Adrenal gland (tissue), 12 donors: ENCODE results near the gene CREB5. TPM values are rescaled to one million over a fixed set of nuclear protein-coding genes. Genes with fewer than 3 reads are reported as not detected.
A peak's percentile ranks its signal among the peaks of the same experiment; 100 is the strongest.

Source experiments
- DNase-seq, 7 donors: peaks; one replicate each; pipeline ENCODE4 v3.0.0-alpha.2; 2019 to 2020
- H3K27ac ChIP-seq, 5 donors: fragments of 200-600 bp; sonication (generic) in 4 of 5; 1 replicate in 3 of 5; 2 replicates in 2 of 5; pipeline versions ENCODE4 v1.5.1 to v1.8.0; 2016 to 2020; ENCODE audit warnings: mild to moderate bottlenecking in 1 of 5
- H3K27me3 ChIP-seq: fragments of 200-600 bp; 2 replicates; pipeline ENCODE4 v1.8.0; 2021
- H3K36me3 ChIP-seq, 2 donors: fragments of 200-600 bp; replicated peaks in 1 of 2; 1 replicate in 1 of 2; 2 replicates in 1 of 2; pipeline versions ENCODE4 v1.5.1 to v1.8.0; 2018 to 2022
- H3K4me1 ChIP-seq, 2 donors: fragments of 200-600 bp; replicated peaks in 1 of 2; 1 replicate in 1 of 2; 2 replicates in 1 of 2; pipeline versions ENCODE4 v1.5.1 to v1.8.0; 2018 to 2021
- H3K4me3 ChIP-seq, 4 donors: fragments of 200-600 bp; sonication (generic) in 3 of 4; one replicate each; pipeline ENCODE4 v1.5.1; 2016 to 2018
- H3K9me3 ChIP-seq, 3 donors: fragments of 200-600 bp; sonication (generic) in 1 of 3; replicated peaks in 1 of 3; 1 replicate in 2 of 3; 2 replicates in 1 of 3; pipeline versions ENCODE4 v1.5.1 to v1.8.0; 2016 to 2021
- POLR2A ChIP-seq, 2 donors: fragments of 450-650 bp; IDR thresholded peaks; one replicate each; pipeline ENCODE4 v1.6.1; 2017; ENCODE audit warnings: antibody characterized with exemption in 2 of 2, mild to moderate bottlenecking in 2 of 2, moderate library complexity in 1 of 2
- WGBS, 4 donors: extraction: QIAGEN DNeasy Blood & Tissue Kit in 2 of 4; methylation state at CpG; one replicate each; pipeline versions ENCODE4 v1.1.5 to v1.1.7; 2013 to 2017; 5-methylcytosine and 5-hydroxymethylcytosine counted together
- intact Hi-C, 2 donors: fragments of 100-400 bp; cut with DNase I; formaldehyde crosslinking; loops; one replicate each; pipeline versions ENCODE4 v1.14.1 to v1.15.0; 2022 to 2023
- polyA plus RNA-seq, 3 donors: library from polyadenylated mRNA; stranded (reverse); fragments of 200-250 nt in 2 of 3; fragments of 350-450 nt in 1 of 3; fragmentation: Illumina TruSeq in 1 of 3; extraction: RNeasy Lipid Tissue Mini Kit (QIAGEN cat#74804) in 1 of 3; gene quantifications; one replicate each; pipeline ENCODE4 v1.2.3, GENCODE V29; 2013 to 2014
- total RNA-seq, 9 donors: library from RNA; depleted of rRNA in 4 of 9; stranded (reverse); fragments of >200 nt in 4 of 9; fragments of 120-200 nt in 1 of 9; fragmentation: NEBNext Ultra II Directional in 1 of 9; extraction: Animal tissue kit (Norgen Biotek cat#: 25700) in 1 of 9; gene quantifications; one replicate each; pipeline versions ENCODE4 v1.1.0 to v1.2.4, GENCODE V29; 2013 to 2023
- TF ChIP-seq, protein P1 (sequence below), 6 experiments: fragments of 450-650 bp in 4 of 6; fragments of 200-600 bp in 2 of 6; sonication (generic) in 1 of 6; IDR thresholded peaks; 1 replicate in 5 of 6; 2 replicates in 1 of 6; pipeline versions ENCODE4 v1.5.1 to v1.8.0; 2016 to 2021; ENCODE audit warnings: antibody characterized with exemption in 6 of 6, mild to moderate bottlenecking in 2 of 6, moderate library complexity in 1 of 6
- donor health status: healthy with polysubstance abuse.
- donor health status: Bipolar disorder and iron deficiency.
- donor health status: DM: yes; HTN: yes; CAD: no.
- donor health status: DM: no; HTN: no; CAD: no.
- donor health status: DM: no; HTN: no; CAD: no.
- donor health status: DM: yes; HTN: yes; CAD: no.

CREB5 gene
- total and polyA plus RNA-seq, 12 donors = 0.69 to 5.4 (median 1.3) TPM

DNA sequence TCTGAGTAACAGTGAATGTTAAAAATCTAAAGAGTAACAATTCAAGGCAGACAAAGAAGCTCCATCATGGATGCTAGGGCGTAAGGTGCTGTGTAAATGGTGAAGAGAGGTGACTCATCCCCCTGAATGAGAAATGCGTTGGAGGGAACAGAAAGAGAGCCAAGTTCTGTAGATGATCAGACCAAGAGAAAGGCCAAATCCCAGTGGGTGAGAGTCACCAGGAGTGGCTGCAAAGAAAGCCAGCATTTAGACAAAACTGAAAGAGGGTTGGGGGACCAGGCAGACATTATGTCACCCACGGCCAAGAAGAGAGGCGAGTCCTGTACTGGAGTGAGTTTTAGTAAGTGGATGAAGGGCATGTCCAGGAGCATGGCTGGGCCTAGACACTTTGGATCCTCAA is 392.7 kb downstream of the CREB5 start:
- Histone ChIP-seq H3K27ac (no peak overlapping the region), H3K36me3 (no peaks in the 10 kb centered on the region), H3K4me1 (no peaks in the 10 kb centered on the region), H3K27me3 (no peaks in the 10 kb centered on the region), H3K9me3 (no peaks in the 10 kb centered on the region), H3K4me3 (no peak overlapping the region)
- 79 to 89% (median 82%) methylated on average over 4 of the region's 4 CpGs for WGBS, 4 donors
- TF ChIP-seq, protein P1, sequence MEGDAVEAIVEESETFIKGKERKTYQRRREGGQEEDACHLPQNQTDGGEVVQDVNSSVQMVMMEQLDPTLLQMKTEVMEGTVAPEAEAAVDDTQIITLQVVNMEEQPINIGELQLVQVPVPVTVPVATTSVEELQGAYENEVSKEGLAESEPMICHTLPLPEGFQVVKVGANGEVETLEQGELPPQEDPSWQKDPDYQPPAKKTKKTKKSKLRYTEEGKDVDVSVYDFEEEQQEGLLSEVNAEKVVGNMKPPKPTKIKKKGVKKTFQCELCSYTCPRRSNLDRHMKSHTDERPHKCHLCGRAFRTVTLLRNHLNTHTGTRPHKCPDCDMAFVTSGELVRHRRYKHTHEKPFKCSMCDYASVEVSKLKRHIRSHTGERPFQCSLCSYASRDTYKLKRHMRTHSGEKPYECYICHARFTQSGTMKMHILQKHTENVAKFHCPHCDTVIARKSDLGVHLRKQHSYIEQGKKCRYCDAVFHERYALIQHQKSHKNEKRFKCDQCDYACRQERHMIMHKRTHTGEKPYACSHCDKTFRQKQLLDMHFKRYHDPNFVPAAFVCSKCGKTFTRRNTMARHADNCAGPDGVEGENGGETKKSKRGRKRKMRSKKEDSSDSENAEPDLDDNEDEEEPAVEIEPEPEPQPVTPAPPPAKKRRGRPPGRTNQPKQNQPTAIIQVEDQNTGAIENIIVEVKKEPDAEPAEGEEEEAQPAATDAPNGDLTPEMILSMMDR (IDR thresholded peaks at IDR 0.05) = no peak
- intact Hi-C loops = no loop called here
- DNase-seq = no peak

DNA sequence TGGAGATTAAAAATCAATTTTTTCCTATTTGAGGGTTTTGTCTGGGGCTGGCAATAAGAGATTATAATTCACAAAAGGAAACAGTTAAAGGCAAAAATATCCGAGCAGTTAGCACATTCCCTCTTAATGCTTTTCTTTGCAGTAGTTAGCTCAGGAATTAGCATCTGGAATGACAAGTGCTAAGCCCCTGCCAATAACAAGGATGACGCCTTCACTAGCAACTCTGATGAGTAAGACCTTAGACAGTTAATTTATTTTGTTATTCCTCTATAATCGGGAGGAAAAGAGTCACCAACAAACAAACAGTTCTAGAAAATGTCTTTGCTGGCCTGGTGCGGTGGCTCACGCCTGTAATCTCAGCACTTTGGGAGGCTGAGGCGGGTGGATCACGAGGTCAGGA is 394.5 kb downstream of the CREB5 start:
- Histone ChIP-seq H3K9me3 (no peaks in the 10 kb centered on the region), H3K27ac (no peak overlapping the region), H3K4me1 (no peaks in the 10 kb centered on the region), H3K4me3 (no peak overlapping the region), H3K27me3 (no peaks in the 10 kb centered on the region), H3K36me3 (no peaks in the 10 kb centered on the region)
- DNase-seq = no peak
- WGBS, 4 donors = 77 to 93% (median 82%) methylated on average over 7 of the region's 7 CpGs
- TF ChIP-seq, protein P1 (IDR thresholded peaks at IDR 0.05) = no peak
- no peak for TF ChIP-seq POLR2A (IDR thresholded peaks at IDR 0.05)
- intact Hi-C loops = no loop called here

DNA sequence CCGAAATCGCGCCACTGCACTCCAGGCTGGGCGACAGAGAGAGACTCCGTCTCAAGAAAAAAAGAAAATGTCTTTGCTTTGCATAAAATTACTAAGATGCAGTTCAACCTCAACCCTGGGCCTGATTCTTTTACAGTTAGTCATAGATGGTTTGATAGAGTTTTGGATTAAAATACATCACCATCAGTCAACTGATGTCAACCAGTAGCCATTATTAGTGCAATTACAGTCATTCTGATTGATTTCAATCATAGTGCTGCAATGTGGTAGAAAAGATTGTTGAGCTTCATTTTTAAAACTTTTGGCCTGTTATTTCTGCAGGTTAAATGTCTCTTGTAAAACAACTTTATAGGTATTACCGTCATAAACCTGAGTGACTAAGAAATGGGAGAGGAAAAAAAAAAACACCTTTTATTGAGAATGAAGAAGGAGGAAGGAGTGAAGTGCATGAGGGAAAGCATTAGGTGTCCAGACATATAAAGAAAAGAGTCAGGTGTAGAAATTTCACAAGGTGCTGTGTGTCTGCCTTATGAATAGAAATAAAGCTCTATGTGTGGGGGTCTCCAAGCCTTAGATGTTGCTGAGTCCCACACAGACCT is 395.2 kb downstream of the CREB5 start:
- Histone ChIP-seq H3K27ac (no peak overlapping the region), H3K27me3 (no peaks in the 10 kb centered on the region), H3K4me3 (no peak overlapping the region), H3K4me1 (no peaks in the 10 kb centered on the region), H3K9me3 (no peaks in the 10 kb centered on the region), H3K36me3 (no peaks in the 10 kb centered on the region)
- intact Hi-C loops = no loop called here
- no peak for DNase-seq
- 94 to 98% (median 96%) methylated on average over 6 of the region's 6 CpGs for WGBS, 4 donors
- TF ChIP-seq POLR2A (IDR thresholded peaks at IDR 0.05) = no peak
- TF ChIP-seq, protein P1 (IDR thresholded peaks at IDR 0.05) = no peak

DNA sequence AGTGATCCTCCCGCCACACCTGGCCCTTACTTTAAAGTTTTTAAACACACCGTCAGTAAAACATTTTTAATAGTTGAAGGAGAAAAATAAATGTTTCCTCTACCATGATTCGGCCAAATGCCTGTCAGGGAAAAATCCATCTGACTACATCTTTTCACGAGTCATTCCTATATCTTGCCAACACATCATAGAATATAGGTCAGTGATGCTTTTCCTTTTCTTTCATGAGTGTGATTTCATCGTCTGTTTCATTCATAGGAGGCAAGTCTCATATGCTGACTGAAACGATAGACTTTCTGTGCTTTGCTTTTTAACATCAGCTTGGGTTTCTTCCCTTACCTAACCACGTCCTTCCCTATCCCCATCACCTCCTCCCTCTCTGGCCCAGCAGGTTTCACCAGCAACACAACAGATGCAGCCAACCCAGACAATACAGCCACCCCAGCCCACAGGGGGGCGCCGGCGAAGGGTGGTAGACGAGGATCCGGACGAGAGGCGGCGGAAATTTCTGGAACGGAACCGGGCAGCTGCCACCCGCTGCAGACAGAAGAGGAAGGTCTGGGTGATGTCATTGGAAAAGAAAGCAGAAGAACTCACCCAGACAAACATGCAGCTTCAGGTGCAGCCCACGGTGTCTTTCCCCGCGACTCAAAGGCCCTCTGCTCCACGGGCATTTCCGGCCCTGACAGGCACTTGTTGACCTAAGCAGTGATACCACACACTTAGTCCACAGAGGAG is 396.6 kb downstream of the CREB5 start:
- no peaks in the 10 kb centered on the region for H3K9me3 ChIP-seq
- WGBS, 4 donors = 79 to 85% (median 82%) methylated on average over 20 to 23 of the region's 23 CpGs
- no peaks in the 10 kb centered on the region for H3K36me3 ChIP-seq
- DNase-seq = peak in 4 of 7 donors; percentile 12 to 34 (median 24)
- H3K4me3 ChIP-seq = no peak overlapping the region
- intact Hi-C loops = no loop called here
- H3K27ac ChIP-seq = no peak overlapping the region
- H3K27me3 ChIP-seq = no peaks in the 10 kb centered on the region
- no peak for TF ChIP-seq POLR2A (IDR thresholded peaks at IDR 0.05)
- TF ChIP-seq, protein P1 (IDR thresholded peaks at IDR 0.05) = no peak
- H3K4me1 ChIP-seq = no peaks in the 10 kb centered on the region
